HG02678 (cell line): ENCODE data around the gene SIK3.

ENCODE experiments used
- ATAC-seq: cut with Tn5 transposase; IDR thresholded peaks from one replicate; pipeline ENCODE4 v1.9.1; 2021; ENCODE audit warnings: mild to moderate bottlenecking, moderate library complexity; ENCODE audit not compliant: unreplicated experiment

SIK3 gene

DNA sequence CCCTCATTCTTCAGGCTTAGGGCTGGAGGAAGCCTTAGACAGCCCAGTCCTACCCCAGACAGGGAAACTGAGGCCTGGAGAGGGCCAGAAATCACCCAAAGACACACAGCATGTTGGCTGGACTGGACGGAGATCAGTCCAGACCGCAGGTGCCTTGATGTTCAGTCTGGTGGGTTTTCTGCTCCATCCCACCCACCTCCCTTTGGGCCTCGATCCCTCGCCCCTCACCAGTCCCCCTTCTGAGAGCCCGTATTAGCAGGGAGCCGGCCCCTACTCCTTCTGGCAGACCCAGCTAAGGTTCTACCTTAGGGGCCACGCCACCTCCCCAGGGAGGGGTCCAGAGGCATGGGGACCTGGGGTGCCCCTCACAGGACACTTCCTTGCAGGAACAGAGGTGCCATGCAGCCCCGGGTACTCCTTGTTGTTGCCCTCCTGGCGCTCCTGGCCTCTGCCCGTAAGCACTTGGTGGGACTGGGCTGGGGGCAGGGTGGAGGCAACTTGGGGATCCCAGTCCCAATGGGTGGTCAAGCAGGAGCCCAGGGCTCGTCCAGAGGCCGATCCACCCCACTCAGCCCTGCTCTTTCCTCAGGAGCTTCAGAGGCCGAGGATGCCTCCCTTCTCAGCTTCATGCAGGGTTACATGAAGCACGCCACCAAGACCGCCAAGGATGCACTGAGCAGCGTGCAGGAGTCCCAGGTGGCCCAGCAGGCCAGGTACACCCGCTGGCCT, 267.9 kb downstream of the SIK3 start:
- no peak for ATAC-seq

DNA sequence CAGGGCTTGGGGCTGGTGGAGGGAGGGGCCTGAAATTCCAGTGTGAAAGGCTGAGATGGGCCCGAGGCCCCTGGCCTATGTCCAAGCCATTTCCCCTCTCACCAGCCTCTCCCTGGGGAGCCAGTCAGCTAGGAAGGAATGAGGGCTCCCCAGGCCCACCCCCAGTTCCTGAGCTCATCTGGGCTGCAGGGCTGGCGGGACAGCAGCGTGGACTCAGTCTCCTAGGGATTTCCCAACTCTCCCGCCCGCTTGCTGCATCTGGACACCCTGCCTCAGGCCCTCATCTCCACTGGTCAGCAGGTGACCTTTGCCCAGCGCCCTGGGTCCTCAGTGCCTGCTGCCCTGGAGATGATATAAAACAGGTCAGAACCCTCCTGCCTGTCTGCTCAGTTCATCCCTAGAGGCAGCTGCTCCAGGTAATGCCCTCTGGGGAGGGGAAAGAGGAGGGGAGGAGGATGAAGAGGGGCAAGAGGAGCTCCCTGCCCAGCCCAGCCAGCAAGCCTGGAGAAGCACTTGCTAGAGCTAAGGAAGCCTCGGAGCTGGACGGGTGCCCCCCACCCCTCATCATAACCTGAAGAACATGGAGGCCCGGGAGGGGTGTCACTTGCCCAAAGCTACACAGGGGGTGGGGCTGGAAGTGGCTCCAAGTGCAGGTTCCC, 268.6 kb downstream of the SIK3 start, which contains the start of gene APOC3:
Gene APOC3 (plus strand): TSS at position 383 of the 659 bp plus-strand sequence. CDS start 676 bp downstream, outside the sequence.
- ATAC-seq: no peak

DNA sequence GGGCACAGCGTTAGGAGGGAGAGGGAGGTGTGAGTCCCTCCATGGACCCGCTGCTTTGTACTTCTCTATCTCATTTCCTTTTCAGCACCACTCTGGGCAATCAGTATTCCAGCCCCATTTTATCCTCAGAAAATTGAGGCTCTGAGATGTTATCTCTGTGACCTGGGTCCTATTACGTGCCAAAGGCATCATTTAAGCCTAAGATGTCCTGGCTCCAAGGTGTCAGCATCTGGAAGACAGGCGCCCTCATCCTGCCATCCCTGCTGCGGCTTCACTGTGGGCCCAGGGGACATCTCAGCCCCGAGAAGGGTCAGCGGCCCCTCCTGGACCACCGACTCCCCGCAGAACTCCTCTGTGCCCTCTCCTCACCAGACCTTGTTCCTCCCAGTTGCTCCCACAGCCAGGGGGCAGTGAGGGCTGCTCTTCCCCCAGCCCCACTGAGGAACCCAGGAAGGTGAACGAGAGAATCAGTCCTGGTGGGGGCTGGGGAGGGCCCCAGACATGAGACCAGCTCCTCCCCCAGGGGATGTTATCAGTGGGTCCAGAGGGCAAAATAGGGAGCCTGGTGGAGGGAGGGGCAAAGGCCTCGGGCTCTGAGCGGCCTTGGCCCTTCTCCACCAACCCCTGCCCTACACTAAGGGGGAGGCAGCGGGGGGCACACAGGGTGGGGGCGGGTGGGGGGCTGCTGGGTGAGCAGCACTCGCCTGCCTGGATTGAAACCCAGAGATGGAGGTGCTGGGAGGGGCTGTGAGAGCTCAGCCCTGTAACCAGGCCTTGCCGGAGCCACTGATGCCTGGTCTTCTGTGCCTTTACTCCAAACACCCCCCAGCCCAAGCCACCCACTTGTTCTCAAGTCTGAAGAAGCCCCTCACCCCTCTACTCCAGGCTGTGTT, 269.4 kb downstream of the SIK3 start:
- no peak for ATAC-seq

DNA sequence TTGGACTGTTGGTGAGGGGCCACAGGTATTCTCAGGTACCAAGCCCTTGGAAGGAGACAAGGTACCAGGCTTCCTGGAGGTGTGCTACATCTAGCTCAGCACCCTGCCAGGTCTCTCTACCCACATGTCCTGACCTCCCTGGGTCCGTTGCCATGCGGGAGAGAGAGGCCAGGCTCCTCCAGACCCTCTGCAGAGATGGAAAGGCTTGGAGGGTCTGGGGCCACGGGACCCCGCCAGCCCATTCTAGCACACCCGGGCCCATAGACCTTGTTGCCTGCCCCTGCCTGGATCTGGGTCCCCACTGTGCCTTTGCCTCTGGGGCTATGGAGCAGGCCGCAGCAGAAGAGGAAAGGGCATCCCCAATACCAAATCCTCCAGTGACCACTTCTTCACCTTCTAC, 270.8 kb downstream of the SIK3 start:
- ATAC-seq: no peak

DNA sequence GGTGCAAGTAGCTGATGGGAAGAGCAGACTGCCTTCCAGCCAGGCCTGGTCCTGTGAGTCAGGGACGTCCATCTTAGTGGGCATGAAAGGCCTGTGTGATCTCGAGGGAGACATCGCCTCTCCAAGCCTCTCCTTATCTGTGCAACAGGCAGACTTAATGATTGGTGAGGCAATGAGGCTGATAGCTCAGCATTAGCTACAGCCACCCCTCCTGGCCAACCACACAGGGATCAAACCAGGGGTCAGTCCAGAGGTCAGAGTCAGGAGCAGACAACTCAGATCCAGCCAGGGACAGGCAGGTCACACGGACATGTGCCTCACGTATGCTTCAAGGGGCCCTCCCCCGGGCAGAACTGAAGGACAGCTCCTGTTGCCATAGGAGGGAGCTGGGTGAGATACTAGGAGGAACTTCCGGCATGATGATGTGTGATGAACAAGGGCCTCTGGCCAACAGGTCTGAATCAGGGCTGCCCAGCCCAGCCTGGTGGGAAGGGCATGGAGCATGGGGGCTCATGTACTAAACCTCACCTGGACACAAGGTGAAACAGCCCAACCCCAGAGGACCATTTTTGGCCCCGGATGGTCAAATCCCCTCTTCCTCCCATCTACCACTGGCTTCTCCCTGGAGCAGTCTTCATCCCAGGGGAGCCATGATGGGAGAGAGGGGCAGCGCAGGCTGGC, 271.3 kb downstream of the SIK3 start:
- ATAC-seq: no peak

DNA sequence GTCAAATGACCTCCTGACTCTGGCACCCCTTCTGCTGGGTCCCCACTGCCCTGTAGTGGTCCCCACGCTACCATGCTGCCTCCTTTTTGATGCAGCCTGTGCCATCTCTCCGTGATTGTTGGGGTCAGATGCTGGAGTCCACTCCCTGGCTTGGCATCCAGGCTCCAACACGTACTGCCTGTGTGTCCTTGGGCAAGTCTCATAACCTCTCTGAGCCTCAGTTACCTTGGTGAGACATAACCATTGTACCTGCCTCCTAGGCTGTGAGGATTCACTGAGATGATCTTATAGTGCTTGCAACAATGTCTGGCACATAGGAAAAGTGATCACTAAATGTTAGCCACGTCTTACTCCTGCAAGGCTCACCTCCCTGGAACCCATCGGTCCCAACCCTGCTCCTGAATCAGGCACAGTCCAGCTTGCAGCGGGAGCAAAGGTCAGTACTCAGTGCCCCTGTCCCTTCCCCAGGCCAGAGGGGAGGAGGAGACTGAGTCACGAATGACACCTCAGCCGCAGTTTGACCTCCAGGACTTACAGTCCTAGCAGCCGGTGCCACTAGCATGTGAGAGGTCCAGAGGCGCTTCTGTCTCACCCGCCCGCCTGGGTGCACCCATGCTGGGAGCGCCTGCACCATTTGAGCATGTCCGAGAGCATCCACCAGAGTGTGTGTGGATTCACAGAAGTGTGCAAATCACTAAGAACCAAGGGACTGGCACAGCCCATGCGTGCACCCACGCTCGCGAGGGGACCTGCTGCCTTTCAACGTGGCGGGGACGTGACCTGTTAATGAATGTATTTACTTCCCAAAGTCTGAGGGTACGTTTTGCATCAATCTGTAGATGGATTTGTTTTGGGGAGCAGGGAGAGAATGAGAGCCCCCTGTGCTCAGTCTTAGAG, 272.1 kb downstream of the SIK3 start:
- no peak for ATAC-seq

DNA sequence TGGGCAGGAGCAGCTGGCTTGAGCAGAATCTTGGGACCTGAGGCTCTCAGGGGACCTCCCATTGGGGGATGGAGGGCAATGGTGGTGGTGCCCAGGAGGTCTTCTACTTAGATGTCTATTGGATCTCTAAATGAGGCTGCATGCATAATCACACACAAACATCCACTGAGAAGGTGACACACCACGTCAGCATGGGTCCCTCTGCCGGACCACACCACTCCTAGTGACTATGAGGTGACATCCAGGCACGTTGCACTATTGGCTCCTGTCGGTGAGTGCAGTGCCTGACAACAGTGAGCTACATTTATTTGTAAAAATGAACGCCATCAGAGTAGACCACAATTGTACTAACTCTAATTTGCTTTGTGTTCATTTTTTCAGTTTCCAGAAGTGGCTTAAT, 272.8 kb downstream of the SIK3 start:
- no peak for ATAC-seq

DNA sequence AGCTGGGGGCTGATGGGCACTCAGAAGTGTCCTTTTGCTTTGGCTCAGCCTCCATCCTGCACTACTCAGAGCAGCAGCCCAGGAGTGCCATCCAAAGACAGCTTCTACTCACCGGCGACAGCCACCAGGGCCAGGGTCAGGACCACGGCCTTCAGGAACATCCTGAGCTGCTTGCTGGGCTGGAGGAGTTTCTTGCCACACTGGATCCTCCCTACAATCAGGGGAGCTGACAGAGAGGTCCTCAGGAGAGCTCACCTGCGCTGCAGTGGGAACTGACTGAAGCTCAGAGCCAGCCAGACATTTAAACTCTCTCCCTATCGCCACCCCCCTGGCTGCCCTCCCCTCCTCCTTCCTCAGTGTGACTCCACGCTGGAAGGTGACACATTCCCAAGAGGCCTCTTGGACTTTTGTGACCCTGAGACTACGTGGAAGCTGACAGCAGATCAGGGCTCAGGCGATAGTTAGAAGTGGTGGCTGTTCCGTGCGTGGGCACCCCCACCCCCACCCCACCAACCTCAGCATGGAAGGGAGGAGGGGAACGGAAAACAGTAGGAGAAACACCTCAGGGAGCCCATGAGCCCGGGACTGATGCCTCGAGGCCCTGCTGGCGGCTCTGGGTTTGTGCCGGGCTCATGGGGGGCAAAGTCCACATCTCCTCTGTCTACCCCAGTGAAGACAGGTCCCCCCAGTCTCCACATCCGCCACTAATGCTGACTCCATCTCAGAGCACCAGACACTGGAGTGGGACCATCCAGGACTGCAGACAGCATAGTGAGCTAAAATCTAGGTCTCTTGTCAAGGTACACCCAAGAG, 275.0 kb downstream of the SIK3 start, which contains the start of gene APOA4:
Gene APOA4 (minus strand): TSS at position 274 of the 813 bp plus-strand sequence. CDS start 113 bp downstream, at position 161.
- ATAC-seq: no peak

DNA sequence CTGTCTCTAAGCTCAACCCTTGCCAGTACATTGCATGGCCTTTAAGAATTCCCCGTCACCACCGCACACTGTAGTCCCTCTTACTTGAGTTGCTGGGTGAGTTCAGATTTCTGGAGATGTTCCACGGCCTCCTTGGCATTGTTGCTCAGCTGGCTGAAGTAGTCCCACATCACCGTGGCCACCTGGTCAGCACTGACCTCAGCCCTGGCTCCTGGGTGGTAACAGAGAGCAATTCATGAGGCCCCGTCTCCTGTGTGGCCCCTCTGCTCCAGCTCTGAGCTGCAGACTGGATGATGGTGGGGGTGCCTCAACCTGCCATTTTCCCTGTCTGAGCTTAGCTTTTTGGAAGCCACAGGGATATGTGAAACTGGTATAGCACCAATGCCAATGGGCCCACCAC, 275.7 kb downstream of the SIK3 start:
- ATAC-seq: no peak

DNA sequence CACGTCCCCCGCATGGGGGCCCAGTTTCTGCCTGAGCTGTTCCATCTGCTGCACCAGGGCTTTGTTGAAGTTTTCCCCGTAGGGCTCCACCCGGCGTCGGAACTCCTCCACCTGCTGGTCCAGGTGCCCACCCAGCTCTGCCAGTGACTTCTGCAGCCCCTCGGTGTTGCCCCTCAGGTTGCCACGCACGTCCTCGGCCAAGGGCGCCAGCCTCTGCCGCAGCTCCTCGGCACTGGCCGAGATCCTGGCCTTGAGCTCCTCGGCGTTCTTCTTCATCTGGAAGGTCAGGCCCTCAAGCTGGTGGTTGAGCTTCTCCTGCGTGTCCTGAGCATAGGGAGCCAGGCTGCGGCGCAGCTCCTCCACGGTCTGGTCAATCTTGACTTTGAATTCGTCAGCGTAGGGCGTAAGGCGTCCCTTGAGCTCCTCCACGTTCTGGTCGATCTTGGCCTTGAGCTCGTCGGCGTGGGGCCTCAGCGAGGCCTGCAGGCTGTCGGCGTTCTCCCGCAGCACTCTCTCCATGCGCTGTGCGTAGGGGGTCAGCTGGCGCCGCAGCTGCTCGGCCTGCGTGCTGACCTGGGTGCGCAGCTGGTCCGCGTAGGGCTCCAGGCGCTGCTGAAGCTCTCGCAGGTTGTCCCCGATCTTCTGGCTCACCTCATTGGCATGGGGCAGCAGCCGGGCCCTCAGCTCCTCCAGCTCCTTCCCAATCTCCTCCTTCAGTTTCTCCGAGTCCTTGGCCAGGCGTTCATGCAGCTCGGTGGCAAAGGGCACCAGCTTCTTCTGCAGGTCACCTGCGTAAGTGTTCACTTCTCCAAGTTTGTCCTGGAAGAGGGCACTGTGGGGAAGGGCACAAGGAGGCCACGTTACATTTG, 276.9 kb downstream of the SIK3 start:
- no peak for ATAC-seq

DNA sequence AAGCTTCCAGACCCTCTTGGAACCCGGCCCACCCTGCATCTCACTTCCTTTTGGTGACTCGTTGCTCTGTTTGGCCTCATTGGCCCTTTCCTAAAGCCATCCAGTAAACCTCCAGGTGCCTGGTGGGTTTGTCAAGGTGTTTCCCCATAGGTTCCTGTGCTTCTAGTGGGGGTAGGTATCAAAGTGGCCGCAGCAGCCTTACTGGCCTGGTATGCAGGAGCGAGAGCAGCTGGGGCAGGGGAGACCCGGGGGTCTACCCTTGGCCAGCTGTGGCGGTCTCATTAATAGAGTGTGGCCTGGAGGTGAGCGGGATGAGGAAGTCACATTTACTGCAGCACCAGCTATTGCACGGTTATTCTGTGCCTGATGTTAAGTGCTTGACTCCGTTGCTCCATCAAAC, 279.2 kb downstream of the SIK3 start:
- no peak for ATAC-seq

DNA sequence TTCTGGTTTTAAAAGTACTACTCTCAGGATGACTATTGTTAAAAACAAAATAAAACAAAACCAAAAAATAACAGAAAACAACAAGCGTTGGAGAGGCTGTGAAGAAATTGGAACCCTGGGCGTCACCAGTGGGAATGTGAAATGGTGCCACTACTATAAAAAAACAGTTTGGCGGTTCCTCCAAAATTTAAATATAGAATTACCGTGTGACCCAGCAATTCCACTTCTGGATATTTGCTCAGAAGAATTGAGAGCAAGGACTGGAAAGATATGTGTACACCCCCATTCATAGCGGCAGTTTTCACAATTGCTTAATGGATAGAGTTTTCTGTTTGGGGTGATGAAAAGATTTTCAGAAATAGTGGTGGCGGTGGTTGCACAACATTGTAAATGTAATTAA, 283.7 kb downstream of the SIK3 start:
- ATAC-seq: no peak

DNA sequence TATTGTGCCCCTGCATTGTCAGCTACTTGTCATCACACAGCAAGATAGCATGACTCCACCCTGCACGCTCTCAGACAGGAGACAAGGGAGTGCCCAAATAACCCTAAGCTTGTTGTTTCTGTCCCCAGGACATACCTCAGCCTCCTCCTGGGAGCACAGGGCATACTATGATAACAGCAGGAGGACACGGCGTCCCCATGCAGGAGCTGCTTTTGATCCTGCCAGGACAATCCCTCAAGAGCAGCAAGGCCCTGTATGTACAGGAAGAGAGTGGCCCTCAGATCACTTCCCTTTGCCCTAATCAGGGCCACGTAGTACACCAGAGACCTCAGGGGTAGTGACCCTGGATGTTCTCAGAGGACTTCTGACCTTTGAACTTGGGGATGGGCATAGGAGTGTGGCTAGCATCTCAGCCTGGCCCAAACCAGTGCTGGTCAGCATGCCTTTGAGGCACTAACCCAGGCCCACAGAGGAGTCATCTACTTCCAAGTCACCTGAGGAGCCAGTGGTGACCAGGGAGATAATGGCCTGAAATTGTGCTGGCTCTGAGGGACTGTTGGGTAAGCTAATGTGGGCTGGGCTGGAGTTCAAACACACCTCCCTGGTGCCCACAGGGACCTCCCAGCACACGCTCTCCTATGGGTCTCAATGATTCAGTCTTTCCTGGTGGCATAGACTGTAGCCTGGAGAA, 284.3 kb downstream of the SIK3 start:
- ATAC-seq: no peak

DNA sequence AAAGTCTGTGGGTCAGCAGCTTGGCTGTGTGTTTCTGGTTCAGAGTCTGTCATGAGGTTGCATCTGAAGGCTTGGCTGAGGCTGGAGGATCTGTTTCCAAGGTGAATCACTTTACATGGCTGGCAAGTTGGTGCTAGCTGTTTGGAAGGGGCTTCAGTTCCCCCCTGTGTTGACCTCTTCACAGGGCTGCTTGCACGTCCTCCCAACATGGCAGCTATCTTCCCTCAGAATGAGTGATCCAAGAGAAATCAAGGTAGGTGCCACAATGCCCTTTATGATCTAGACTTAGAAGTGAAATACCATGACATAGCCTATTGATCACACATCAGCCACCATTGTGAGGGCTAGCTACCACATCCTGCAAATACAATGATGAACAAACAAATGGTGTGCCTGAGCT, 285.1 kb downstream of the SIK3 start:
- ATAC-seq: no peak

DNA sequence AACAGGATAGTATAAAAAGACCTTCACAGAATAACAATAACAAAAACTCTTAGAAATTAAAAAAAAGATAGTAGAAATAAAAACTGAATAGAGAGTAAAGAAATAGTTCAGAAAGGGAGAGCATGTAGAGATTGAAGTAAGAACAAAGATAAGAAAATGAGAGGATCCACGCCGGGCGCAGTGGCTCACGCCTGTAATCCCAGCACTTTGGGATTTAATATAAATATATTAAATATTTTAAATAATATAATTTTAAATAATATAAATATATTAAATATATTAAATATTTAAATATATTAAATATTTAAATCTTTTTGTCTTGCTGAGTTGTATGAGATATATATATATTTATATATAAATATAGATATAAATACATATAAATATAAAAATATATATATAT, 286.1 kb downstream of the SIK3 start:
- no peak for ATAC-seq

DNA sequence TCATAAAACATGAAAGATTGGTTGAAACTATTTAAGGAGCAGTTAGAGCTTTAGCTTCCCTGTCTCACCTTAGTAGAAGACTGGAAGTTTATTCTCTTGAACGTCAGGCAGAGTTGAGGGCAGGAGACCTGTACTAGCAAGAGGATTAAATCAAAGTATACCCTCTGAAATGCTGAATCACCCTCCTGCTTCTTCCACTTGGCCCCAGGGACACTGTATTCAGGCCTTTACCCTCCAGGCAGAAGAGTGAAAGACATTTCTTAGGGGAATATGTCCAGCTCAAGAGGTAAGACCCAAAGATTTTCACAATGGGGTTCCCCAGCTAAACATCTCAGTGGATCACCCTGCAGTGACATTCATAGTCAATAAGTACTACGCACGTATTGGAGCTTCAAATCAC, 287.0 kb downstream of the SIK3 start:
- ATAC-seq: no peak
